Type B pancreatic cell (in vitro differentiated cells): ENCODE results near the gene ZBBX. TPM values are rescaled to one million over a fixed set of nuclear protein-coding genes. Genes with fewer than 3 reads are reported as not detected.

Experiments
- DNase-seq: peaks from one replicate; pipeline ENCODE4 v3.0.0; 2021; ENCODE audit warnings: mixed read lengths; ENCODE audit not compliant: unreplicated experiment; ENCODE audit errors: extremely low spot score
- H3K27ac Mint-ChIP-seq: 2 replicates; pipeline ENCODE4 v1.8.0; 2021; ENCODE audit warnings: mild to moderate bottlenecking, mixed read lengths
- H3K27me3 Mint-ChIP-seq: 2 replicates; pipeline ENCODE4 v1.8.0; 2021; ENCODE audit warnings: mixed read lengths
- H3K36me3 Mint-ChIP-seq: 2 replicates; pipeline ENCODE4 v1.8.0; 2021; ENCODE audit warnings: mixed read lengths
- H3K4me1 Mint-ChIP-seq: one replicate; pipeline ENCODE4 v1.8.0; 2021; ENCODE audit warnings: mixed read lengths; ENCODE audit not compliant: unreplicated experiment
- H3K4me3 Mint-ChIP-seq: 2 replicates; pipeline ENCODE4 v1.8.0; 2021; ENCODE audit warnings: mild to moderate bottlenecking, mixed read lengths
- H3K9me3 Mint-ChIP-seq: 2 replicates; pipeline ENCODE4 v1.8.0; 2021; ENCODE audit warnings: mixed read lengths
- total RNA-seq: library from RNA; stranded (reverse); gene quantifications from 2 replicates; pipeline ENCODE4 v1.2.1, GENCODE V29; 2021; ENCODE audit warnings: low replicate concordance
- TF ChIP-seq, protein P1 (sequence below): fragments of 200-600 bp; sonication (generic); conservative IDR thresholded peaks from 2 replicates; pipeline ENCODE4 v1.5.0; 2021; ENCODE audit warnings: antibody characterized with exemption, mild to moderate bottlenecking

ZBBX gene
- total RNA-seq, 1 donor from 2014 or later: 3.8 TPM

GRCh38 chr3:167287308-167287707, 92.8 kb downstream of the ZBBX start:
- H3K36me3 Mint-ChIP-seq: no peaks in the 10 kb centered on the region

DNA sequence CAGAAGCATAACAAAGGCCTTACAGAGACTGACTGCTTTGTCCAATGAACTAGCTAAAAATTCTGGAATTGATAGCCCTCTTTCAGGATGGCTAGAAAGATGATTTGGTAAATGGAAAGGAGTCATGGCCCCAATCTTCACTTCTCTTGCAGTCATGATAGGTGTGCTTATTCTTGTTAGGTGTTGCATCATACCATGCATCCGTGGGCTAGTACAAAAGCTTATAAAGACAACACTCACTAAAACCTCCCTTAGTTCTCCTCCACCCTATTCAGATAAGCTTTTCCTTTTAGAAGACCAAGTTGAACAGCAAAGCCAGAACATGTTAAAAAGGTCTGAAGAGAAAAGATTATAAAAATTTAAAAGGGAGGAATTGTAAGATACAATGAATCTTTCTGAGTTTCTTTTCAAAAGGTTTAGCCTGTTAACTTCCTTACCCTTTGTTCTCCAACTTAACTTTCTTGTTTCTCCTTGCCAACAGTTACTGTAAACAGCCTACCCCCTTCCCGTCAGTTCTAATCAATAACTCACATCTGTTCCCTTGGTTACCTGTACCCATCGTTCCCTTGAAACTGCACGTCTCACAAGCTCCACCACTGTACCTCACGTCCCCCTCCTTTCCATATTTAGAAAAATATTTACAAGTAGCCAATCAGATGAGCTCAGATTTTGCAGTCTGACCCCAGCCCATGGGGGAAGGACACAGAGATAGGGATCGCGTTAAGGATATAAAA, 105.8 kb downstream of the ZBBX start:
- H3K9me3 Mint-ChIP-seq: peaks cover 4% of the 10 kb centered on the region
- H3K27me3 Mint-ChIP-seq: no peaks in the 10 kb centered on the region
- no peaks in the 10 kb centered on the region for H3K36me3 Mint-ChIP-seq
- TF ChIP-seq, protein P1, sequence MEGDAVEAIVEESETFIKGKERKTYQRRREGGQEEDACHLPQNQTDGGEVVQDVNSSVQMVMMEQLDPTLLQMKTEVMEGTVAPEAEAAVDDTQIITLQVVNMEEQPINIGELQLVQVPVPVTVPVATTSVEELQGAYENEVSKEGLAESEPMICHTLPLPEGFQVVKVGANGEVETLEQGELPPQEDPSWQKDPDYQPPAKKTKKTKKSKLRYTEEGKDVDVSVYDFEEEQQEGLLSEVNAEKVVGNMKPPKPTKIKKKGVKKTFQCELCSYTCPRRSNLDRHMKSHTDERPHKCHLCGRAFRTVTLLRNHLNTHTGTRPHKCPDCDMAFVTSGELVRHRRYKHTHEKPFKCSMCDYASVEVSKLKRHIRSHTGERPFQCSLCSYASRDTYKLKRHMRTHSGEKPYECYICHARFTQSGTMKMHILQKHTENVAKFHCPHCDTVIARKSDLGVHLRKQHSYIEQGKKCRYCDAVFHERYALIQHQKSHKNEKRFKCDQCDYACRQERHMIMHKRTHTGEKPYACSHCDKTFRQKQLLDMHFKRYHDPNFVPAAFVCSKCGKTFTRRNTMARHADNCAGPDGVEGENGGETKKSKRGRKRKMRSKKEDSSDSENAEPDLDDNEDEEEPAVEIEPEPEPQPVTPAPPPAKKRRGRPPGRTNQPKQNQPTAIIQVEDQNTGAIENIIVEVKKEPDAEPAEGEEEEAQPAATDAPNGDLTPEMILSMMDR: no peak
- no peak overlapping the region for H3K4me3 Mint-ChIP-seq
- no peak for DNase-seq
- H3K27ac Mint-ChIP-seq: no peak overlapping the region
- H3K4me1 Mint-ChIP-seq: no peaks in the 10 kb centered on the region

More at GRCh38 chr3:167287308-167287707, 92.8 kb downstream of the ZBBX start:
- no peaks in the 10 kb centered on the region for H3K4me1 Mint-ChIP-seq
- H3K4me3 Mint-ChIP-seq: no peak overlapping the region
- TF ChIP-seq, protein P1: no peak
- DNase-seq: no peak
- H3K27me3 Mint-ChIP-seq: no peaks in the 10 kb centered on the region
- H3K9me3 Mint-ChIP-seq: no peaks in the 10 kb centered on the region
- H3K27ac Mint-ChIP-seq: no peak overlapping the region

- no peak for DNase-seq
- no peak overlapping the region for H3K27ac Mint-ChIP-seq
- H3K36me3 Mint-ChIP-seq: no peaks in the 10 kb centered on the region
- H3K4me3 Mint-ChIP-seq: no peak overlapping the region
- no peaks in the 10 kb centered on the region for H3K27me3 Mint-ChIP-seq
- TF ChIP-seq, protein P1: no peak
- H3K4me1 Mint-ChIP-seq: no peaks in the 10 kb centered on the region
- no peaks in the 10 kb centered on the region for H3K9me3 Mint-ChIP-seq
Observed at GRCh38 chr3:167253037-167253436, 127.1 kb downstream of the ZBBX start.

DNA sequence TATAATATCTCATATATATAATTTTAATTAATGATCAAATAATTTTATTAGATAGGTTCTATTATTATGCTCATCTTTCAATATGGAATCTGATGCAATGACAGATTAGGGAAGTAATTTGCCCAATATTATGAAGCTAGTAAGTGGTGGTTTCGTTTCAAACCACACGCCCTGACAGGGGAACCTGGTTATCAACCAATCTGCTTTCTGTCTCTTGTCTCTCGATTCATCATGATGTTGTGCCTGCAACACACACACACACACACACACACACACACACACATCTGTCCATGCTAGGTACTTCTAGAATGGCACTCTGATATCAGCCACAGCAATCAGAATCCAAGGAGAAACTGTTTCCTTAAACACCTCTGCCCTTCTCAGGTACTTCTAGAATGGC, 128.4 kb downstream of the ZBBX start:
- Mint-ChIP-seq H3K4me1 (no peaks in the 10 kb centered on the region), H3K36me3 (no peaks in the 10 kb centered on the region), H3K27me3 (no peaks in the 10 kb centered on the region), H3K9me3 (peaks cover 3% of the 10 kb centered on the region), H3K27ac (no peak overlapping the region), H3K4me3 (no peak overlapping the region)
- TF ChIP-seq, protein P1: no peak
- DNase-seq: no peak

GRCh38 chr3:167246252-167246651, 133.8 kb downstream of the ZBBX start:
- no peaks in the 10 kb centered on the region for H3K36me3 Mint-ChIP-seq
- no peaks in the 10 kb centered on the region for H3K27me3 Mint-ChIP-seq
- no peak for DNase-seq
- no peak overlapping the region for H3K27ac Mint-ChIP-seq
- H3K4me1 Mint-ChIP-seq: no peaks in the 10 kb centered on the region
- no peak overlapping the region for H3K4me3 Mint-ChIP-seq
- TF ChIP-seq, protein P1: no peak
- peaks cover 3% of the 10 kb centered on the region for H3K9me3 Mint-ChIP-seq
